WI38 (cell line): ENCODE results near the gene ATP5F1E.

Experiments
- H3K4me3 ChIP-seq: 2 replicates; pipeline ENCODE4 v1.5.1; 2011; ENCODE audit warnings: low read depth, mild to moderate bottlenecking, control low read depth, low read length
- CTCF ChIP-seq: IDR thresholded peaks from 2 replicates; pipeline ENCODE4 v1.5.1; 2012; ENCODE audit warnings: low read depth, mild to moderate bottlenecking, control low read depth, low read length

The ATP5F1E gene

DNA sequence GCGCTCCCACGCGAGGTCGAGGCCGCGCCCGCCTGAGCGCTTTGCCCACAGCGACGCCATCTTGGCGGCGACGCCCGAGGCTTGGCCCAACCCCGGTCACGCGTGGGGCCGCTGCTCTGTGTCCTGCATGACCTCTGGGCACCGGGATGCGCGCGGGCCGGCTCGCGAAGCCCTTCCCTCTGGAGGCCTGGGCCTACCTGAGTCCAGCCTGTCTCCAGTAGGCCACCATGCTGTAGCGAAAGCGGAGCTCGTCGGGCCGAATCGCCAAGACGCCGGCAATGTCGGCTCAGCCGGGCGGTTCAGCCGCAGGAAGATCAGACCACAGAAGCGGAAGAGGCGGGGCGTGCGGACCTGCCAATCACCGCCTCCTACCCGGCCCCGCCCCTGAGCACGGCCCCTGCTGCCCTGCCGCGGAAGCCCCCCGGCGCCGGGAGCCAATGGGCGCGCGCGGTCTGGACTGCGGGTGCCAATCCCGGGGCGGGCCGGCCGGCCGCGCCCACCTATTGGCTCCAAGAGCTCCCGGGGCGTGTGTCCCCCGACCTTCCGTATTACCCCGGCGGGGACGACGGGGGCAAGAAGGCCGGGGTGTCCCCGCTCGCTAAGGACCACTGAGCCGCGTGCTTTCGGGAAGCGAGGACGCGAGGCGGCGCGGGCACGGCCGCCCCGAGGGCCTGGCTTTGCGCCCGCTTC lies at the start of gene ATP5F1E:
ATP5F1E (minus strand) TSS at position 313 of the 690 bp plus-strand sequence; CDS start at position 229, 84 bp downstream.
- H3K4me3 ChIP-seq, result peak within 1 kb of the TSS; percentile 82
- no peak for TF ChIP-seq CTCF

- no peak for TF ChIP-seq CTCF
- H3K4me3 ChIP-seq, result no peak overlapping the region
Observed at GRCh38 chr20:59081036-59081435, 48.9 kb upstream of the ATP5F1E start.

GRCh38 chr20:59078231-59078630 lies 46.1 kb upstream of the ATP5F1E start:
- no peak overlapping the region for H3K4me3 ChIP-seq

GRCh38 chr20:59077705-59078104 lies 45.6 kb upstream of the ATP5F1E start:
- no peak overlapping the region for H3K4me3 ChIP-seq
- TF ChIP-seq CTCF, result no peak

More at GRCh38 chr20:59078231-59078630, 46.1 kb upstream of the ATP5F1E start:
- no peak for TF ChIP-seq CTCF

DNA sequence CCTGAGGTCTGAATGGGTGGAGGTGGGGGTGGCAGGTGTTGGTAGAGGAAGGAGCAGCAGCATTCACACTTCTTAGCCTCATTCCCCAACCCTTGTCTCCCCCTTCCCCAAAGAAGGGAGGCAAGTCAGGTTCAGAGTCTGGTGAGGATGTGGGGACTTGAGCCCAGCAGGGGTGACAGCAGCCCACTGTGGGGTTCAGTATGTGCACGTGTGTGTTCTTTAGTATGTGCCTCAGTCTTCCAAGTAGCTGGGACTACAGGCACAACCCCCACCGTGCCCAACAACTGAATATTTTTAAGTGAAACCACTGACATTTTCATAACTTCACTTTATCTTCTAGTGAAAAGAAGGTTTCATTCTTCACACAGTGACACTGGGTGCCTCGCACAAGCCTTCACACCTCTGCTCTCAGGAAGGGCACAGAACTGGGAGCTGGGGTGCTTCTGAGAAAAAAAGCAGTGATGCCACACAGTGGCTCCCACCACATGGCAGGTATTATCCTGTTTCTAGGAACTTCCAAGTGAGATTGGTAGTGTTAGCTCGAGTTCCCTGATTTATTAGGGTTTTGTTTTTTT lies 43.9 kb upstream of the ATP5F1E start:
- no peak for TF ChIP-seq CTCF
- H3K4me3 ChIP-seq, result no peak overlapping the region

DNA sequence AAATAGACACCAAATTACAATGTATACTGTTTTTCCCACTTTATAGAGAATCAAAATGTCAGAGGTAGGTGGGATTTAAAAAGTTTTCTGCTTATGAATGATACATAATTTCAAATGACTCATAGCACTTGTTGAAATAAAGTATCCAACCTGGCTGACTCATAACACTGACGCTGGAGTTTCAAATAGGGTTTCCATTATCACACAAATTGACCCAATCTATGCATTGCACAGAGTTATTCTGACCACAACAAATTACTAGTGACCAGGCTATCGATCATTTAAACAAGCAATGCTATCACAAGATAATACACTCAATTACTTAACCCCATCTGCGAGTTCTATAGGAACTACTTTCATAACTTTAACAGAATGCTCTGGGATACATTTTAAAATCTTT lies 42.3 kb upstream of the ATP5F1E start:
- TF ChIP-seq CTCF, result no peak
- no peak overlapping the region for H3K4me3 ChIP-seq

DNA sequence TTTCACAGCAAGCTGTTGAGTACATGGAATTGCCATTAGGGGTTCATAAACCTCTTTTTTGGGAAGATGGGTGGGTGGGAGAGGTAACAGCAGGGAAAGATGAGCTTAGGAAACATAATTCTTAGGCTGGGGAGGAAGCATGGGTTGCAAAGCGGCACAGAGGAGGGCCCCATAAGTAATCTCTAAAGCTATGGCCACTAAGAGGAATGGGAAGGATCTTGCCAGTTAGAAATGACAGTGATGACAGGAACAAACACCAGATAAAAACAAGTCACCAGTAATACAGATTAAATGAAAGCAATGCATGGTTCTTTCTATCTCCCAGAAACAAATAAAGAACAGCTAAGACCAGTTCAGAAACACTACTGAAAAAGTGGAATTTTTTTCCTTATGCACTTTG lies 41.4 kb upstream of the ATP5F1E start:
- H3K4me3 ChIP-seq, result no peak overlapping the region
- TF ChIP-seq CTCF, result no peak
